GM19035 (cell line): Measurements from ENCODE around the gene FGD4.
"Not testable (repeated sequence)": the region's sequence is repeated elsewhere in the genome, so short reads cannot be mapped to it uniquely, and the experiment has no call there.

Experiments
- ATAC-seq: cut with Tn5 transposase; IDR thresholded peaks from one replicate; pipeline ENCODE4 v1.9.1; 2021; ENCODE audit not compliant: unreplicated experiment

FGD4 gene

GRCh38 chr12:32516230-32516629, 116.9 kb downstream of the FGD4 start:
- ATAC-seq: no peak

GRCh38 chr12:32517966-32518365, 118.6 kb downstream of the FGD4 start:
- no peak for ATAC-seq

GRCh38 chr12:32519047-32519446, 119.7 kb downstream of the FGD4 start:
- no peak for ATAC-seq

- no peak for ATAC-seq
Observed at GRCh38 chr12:32522331-32523221, 123.2 kb downstream of the FGD4 start.

GRCh38 chr12:32525802-32526201, 126.4 kb downstream of the FGD4 start:
- not testable (repeated sequence) for ATAC-seq

- not testable (repeated sequence) for ATAC-seq
Observed at GRCh38 chr12:32526343-32526742, 127.0 kb downstream of the FGD4 start.

- no peak for ATAC-seq
Observed at GRCh38 chr12:32532422-32532821, 133.1 kb downstream of the FGD4 start.

- no peak for ATAC-seq
Observed at GRCh38 chr12:32532951-32533350, 133.6 kb downstream of the FGD4 start.

- ATAC-seq: not testable (repeated sequence)
Observed at GRCh38 chr12:32533506-32533905, 134.1 kb downstream of the FGD4 start.

GRCh38 chr12:32533971-32534590, 134.7 kb downstream of the FGD4 start:
- peak; percentile 86 for ATAC-seq

GRCh38 chr12:32534698-32535097, 135.3 kb downstream of the FGD4 start:
- no peak for ATAC-seq

GRCh38 chr12:32535288-32535999, 136.1 kb downstream of the FGD4 start:
- no peak for ATAC-seq

GRCh38 chr12:32536000-32536345, 136.6 kb downstream of the FGD4 start:
- no peak for ATAC-seq

- no peak for ATAC-seq
Observed at GRCh38 chr12:32541754-32542374, 142.5 kb downstream of the FGD4 start.

GRCh38 chr12:32542428-32543229, 143.3 kb downstream of the FGD4 start:
- ATAC-seq: no peak

- no peak for ATAC-seq
Observed at GRCh38 chr12:32544893-32545292, 145.5 kb downstream of the FGD4 start.

- ATAC-seq: no peak
Observed at GRCh38 chr12:32545413-32545980, 146.1 kb downstream of the FGD4 start.

- no peak for ATAC-seq
Observed at GRCh38 chr12:32546272-32546671, 146.9 kb downstream of the FGD4 start.

- no peak for ATAC-seq
Observed at GRCh38 chr12:32548691-32549281, 149.4 kb downstream of the FGD4 start.

- no peak for ATAC-seq
Observed at GRCh38 chr12:32549675-32550079, 150.3 kb downstream of the FGD4 start.
